B cell (primary cell): ENCODE results near the gene SFTPA2. TPM values are rescaled to one million over a fixed set of nuclear protein-coding genes. Genes with fewer than 3 reads are reported as not detected.
"Not testable (repeated sequence)": the region's sequence is repeated elsewhere in the genome, so short reads cannot be mapped to it uniquely, and the experiment has no call there.

Experiments
- ATAC-seq: fragments of 200-7000 bp; cut with Tn5 transposase; one replicate; pipeline ENCODE4 v1.10.0; 2021; ENCODE audit warnings: low read depth, mild to moderate bottlenecking, moderate number of reproducible peaks, moderate library complexity
- CTCF ChIA-PET: fragments of 350-600 bp; sonication (Branson Sonifier 250); formaldehyde crosslinking; loops from one replicate; lab custom pipeline; 2021; ENCODE audit warnings: antibody characterized with exemption, inconsistent platforms; lab: Charles Lee
- POLR2A ChIA-PET: fragments of 350-600 bp; sonication (Branson Sonifier 250); formaldehyde crosslinking; loops from one replicate; lab custom pipeline; 2021; ENCODE audit warnings: antibody characterized with exemption; lab: Charles Lee
- DNase-seq: peaks from one replicate; pipeline ENCODE4 v3.0.0; 2013
- H2AFZ ChIP-seq: 2 replicates; pipeline ENCODE4 v1.6.1; 2012; ENCODE audit warnings: mild to moderate bottlenecking, low read depth, low read length; ENCODE audit not compliant: insufficient read depth, poor library complexity, severe bottlenecking
- H3K27ac ChIP-seq, 2 donors: 1 replicate in 1 of 2; 2 replicates in 1 of 2; pipeline ENCODE4 v1.5.1; 2012 to 2013; ENCODE audit warnings: low read length in 2 of 2, mild to moderate bottlenecking in 2 of 2, moderate library complexity in 1 of 2
- H3K27me3 ChIP-seq, 4 experiments: fragments of 200-600 bp in 1 of 4; sonication (generic) in 1 of 4; replicated peaks in 1 of 4; 1 replicate in 2 of 4; 2 replicates in 2 of 4; pipeline versions ENCODE4 v1.6.1 to v1.7.0; 2013 to 2016; ENCODE audit warnings: low read length in 3 of 4, mild to moderate bottlenecking in 2 of 4, mixed read lengths in 1 of 4, moderate library complexity in 1 of 4; ENCODE audit not compliant: insufficient read depth in 4 of 4, control insufficient read depth in 3 of 4; ENCODE audit errors: control extremely low read depth in 1 of 4
- H3K36me3 ChIP-seq, 2 experiments: replicated peaks in 1 of 2; 1 replicate in 1 of 2; 2 replicates in 1 of 2; pipeline versions ENCODE4 v1.6.1 to v1.7.1; 2013; ENCODE audit warnings: low read length in 1 of 2; ENCODE audit not compliant: insufficient read depth in 2 of 2, control insufficient read depth in 1 of 2; ENCODE audit errors: control extremely low read depth in 1 of 2, extremely low read depth in 1 of 2
- H3K4me1 ChIP-seq, 2 donors: fragments of 200-600 bp in 1 of 2; sonication (generic) in 1 of 2; 1 replicate in 1 of 2; 2 replicates in 1 of 2; pipeline versions ENCODE4 v1.5.1 to v1.6.1; 2013 to 2017; ENCODE audit warnings: low read length in 2 of 2; ENCODE audit not compliant: control insufficient read depth in 2 of 2, insufficient read depth in 2 of 2
- H3K4me2 ChIP-seq: replicated peaks from 2 replicates; pipeline ENCODE3; 2012; ENCODE audit warnings: mild to moderate bottlenecking, low read depth, low read length; ENCODE audit not compliant: poor library complexity, severe bottlenecking
- H3K4me3 ChIP-seq, 5 experiments: fragments of 200-600 bp in 1 of 5; sonication (generic) in 1 of 5; 1 replicate in 3 of 5; 2 replicates in 2 of 5; pipeline versions ENCODE4 v1.5.1 to v1.7.0; 2011 to 2016; ENCODE audit warnings: low read length in 4 of 5, mild to moderate bottlenecking in 4 of 5, low read depth in 2 of 5, control low read depth in 1 of 5, moderate library complexity in 1 of 5; ENCODE audit not compliant: insufficient read depth in 1 of 5; ENCODE audit errors: control extremely low read depth in 1 of 5, extremely low read depth in 1 of 5
- H3K79me2 ChIP-seq: fragments of 200-600 bp; sonication (generic); one replicate; pipeline ENCODE4 v1.6.0; 2016; ENCODE audit warnings: low read length; ENCODE audit not compliant: control insufficient read depth, insufficient read depth
- H3K9ac ChIP-seq: fragments of 200-600 bp; sonication (generic); 2 replicates; pipeline ENCODE4 v1.6.1; 2017; ENCODE audit warnings: mild to moderate bottlenecking, low read length, moderate library complexity
- H3K9me3 ChIP-seq, 3 donors: one replicate each; pipeline versions ENCODE4 v1.6.1 to v1.7.1; 2013; ENCODE audit warnings: low read length in 2 of 3; ENCODE audit not compliant: control insufficient read depth in 2 of 3, insufficient read depth in 1 of 3; ENCODE audit errors: control extremely low read depth in 1 of 3
- H4K20me1 ChIP-seq: 2 replicates; pipeline ENCODE4 v1.6.0; 2012; ENCODE audit warnings: mild to moderate bottlenecking, low read length; ENCODE audit not compliant: insufficient read depth, control insufficient read depth, poor library complexity, severe bottlenecking
- H3K27ac Mint-ChIP-seq: one replicate; pipeline ENCODE4 v1.8.0; 2021; ENCODE audit warnings: mixed read lengths
- H3K27me3 Mint-ChIP-seq: one replicate; pipeline ENCODE4 v1.8.0; 2021; ENCODE audit warnings: mixed read lengths
- H3K4me1 Mint-ChIP-seq: one replicate; pipeline ENCODE4 v1.8.0; 2021; ENCODE audit warnings: mixed read lengths
- H3K4me3 Mint-ChIP-seq: one replicate; pipeline ENCODE4 v1.8.0; 2021; ENCODE audit warnings: mixed read lengths
- H3K9me3 Mint-ChIP-seq: one replicate; pipeline ENCODE4 v1.8.0; 2022; ENCODE audit warnings: mixed read lengths; ENCODE audit not compliant: insufficient read depth
- EZH2 ChIP-seq: IDR thresholded peaks from 2 replicates; pipeline ENCODE4 v1.6.1; 2012; ENCODE audit warnings: borderline replicate concordance, low read depth, mild to moderate bottlenecking, moderate library complexity, low read length; ENCODE audit not compliant: insufficient read depth, poor library complexity, severe bottlenecking
- WGBS: methylation state at CpG from one replicate; pipeline ENCODE4 v1.1.5; 2013; ENCODE audit warnings: missing lambda C conversion rate; ENCODE audit not compliant: insufficient coverage; 5-methylcytosine and 5-hydroxymethylcytosine counted together
- intact Hi-C: fragments of 100-400 bp; cut with micrococcal nuclease; formaldehyde crosslinking; loops from one replicate; pipeline ENCODE4 v1.10.0; 2022
- polyA plus RNA-seq: library from polyadenylated mRNA; depleted of rRNA; stranded (reverse); fragments of >200 nt; gene quantifications from 2 replicates; pipeline ENCODE4 v1.2.3, GENCODE V29; 2012
- total RNA-seq, 2 donors: library from RNA; stranded (reverse); fragments of 120-200 nt in 1 of 2; gene quantifications; 1 replicate in 1 of 2; 2 replicates in 1 of 2; pipeline versions ENCODE4 v1.2.3 to v1.2.4, GENCODE V29; 2013 to 2022
- TF ChIP-seq, protein P1 (sequence below): fragments of 200-600 bp; IDR thresholded peaks from one replicate; pipeline ENCODE4 v1.8.0; 2022; ENCODE audit warnings: antibody characterized with exemption, mild to moderate bottlenecking

SFTPA2 gene
- total and polyA plus RNA-seq, 2 donors (not counting 1 experiment from before 2014, with no cell fraction given): not detected

DNA sequence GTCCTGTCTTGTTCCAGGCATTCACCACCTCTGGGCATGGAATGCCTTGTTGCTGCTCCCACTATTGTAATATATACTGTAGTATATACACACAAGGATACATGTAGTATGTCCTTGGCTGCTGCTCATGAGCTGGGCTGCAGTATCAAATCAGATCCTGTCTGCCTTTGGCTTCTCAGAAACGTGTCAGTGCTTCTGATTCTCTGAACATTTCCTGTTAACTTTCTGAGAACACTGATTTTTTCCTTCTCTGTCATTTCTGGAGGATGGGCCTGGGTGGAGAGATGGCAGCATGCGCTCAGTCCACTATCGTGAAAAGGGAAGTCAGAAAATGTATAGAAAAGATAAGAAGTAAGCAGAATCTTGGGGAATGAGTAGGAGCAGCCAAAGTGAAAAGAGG lies 12.2 kb downstream of the SFTPA2 start:
- H3K79me2 ChIP-seq: no peaks in the 10 kb centered on the region
- Mint-ChIP-seq H3K27me3 (peaks cover 11% of the 10 kb centered on the region), H3K9me3 (no peaks in the 10 kb centered on the region), H3K4me1 (no peaks in the 10 kb centered on the region), H3K27ac (no peak overlapping the region), H3K4me3 (no peak overlapping the region)
- TF ChIP-seq, protein P1, sequence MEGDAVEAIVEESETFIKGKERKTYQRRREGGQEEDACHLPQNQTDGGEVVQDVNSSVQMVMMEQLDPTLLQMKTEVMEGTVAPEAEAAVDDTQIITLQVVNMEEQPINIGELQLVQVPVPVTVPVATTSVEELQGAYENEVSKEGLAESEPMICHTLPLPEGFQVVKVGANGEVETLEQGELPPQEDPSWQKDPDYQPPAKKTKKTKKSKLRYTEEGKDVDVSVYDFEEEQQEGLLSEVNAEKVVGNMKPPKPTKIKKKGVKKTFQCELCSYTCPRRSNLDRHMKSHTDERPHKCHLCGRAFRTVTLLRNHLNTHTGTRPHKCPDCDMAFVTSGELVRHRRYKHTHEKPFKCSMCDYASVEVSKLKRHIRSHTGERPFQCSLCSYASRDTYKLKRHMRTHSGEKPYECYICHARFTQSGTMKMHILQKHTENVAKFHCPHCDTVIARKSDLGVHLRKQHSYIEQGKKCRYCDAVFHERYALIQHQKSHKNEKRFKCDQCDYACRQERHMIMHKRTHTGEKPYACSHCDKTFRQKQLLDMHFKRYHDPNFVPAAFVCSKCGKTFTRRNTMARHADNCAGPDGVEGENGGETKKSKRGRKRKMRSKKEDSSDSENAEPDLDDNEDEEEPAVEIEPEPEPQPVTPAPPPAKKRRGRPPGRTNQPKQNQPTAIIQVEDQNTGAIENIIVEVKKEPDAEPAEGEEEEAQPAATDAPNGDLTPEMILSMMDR: no peak
- no peak for TF ChIP-seq EZH2
- H3K4me1 ChIP-seq: no peaks in the 10 kb centered on the region
- H2AFZ ChIP-seq: no peak overlapping the region
- H3K27me3 ChIP-seq: no peaks in the 10 kb centered on the region
- H3K9ac ChIP-seq: no peak overlapping the region
- H3K9me3 ChIP-seq: no peaks in the 10 kb centered on the region
- intact Hi-C loops: no loop called here
- H3K36me3 ChIP-seq: no peaks in the 10 kb centered on the region
- ChIA-PET CTCF (no interaction called here), POLR2A (no interaction called here)
- ATAC-seq (no peak), DNase-seq (no peak)
- WGBS: 44% methylated on average over 2 of the region's 3 CpGs
- H3K4me2 ChIP-seq: no peak overlapping the region
- H3K4me3 ChIP-seq: no peak overlapping the region
- no peak overlapping the region for H3K27ac ChIP-seq
- H4K20me1 ChIP-seq: no peaks in the 10 kb centered on the region

DNA sequence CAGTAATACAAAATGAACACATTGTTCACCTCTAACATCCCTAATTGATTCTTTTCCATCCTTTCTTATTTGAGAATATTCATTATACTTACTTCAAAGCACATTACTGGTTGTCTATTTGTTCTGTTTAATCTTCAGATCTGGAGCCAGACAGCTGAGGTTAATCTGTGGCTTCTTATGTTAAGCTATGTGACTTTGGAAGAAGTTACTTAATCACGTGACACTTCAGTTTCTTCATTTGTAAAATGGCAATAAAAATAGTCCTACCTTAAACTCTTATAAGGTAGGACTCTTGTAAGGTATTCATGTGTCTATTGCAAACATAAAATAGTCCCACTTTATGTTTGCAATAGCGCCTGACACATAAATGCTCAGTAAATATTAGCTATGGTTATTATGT lies 13.1 kb downstream of the SFTPA2 start:
- ATAC-seq, H4K20me1 ChIP-seq, H3K4me1 Mint-ChIP-seq, H2AFZ ChIP-seq, H3K4me3 Mint-ChIP-seq, H3K9ac ChIP-seq, H3K79me2 ChIP-seq, intact Hi-C loops, CTCF ChIA-PET, H3K9me3 ChIP-seq, H3K4me1 ChIP-seq, DNase-seq, H3K27ac ChIP-seq, POLR2A ChIA-PET, H3K27me3 ChIP-seq, H3K9me3 Mint-ChIP-seq, H3K36me3 ChIP-seq, H3K4me2 ChIP-seq, H3K4me3 ChIP-seq, H3K27ac Mint-ChIP-seq: not testable (repeated sequence)
- peaks cover 11% of the 10 kb centered on the region for H3K27me3 Mint-ChIP-seq
- WGBS: no CpG with 5 or more reads among the region's 2 CpGs

DNA sequence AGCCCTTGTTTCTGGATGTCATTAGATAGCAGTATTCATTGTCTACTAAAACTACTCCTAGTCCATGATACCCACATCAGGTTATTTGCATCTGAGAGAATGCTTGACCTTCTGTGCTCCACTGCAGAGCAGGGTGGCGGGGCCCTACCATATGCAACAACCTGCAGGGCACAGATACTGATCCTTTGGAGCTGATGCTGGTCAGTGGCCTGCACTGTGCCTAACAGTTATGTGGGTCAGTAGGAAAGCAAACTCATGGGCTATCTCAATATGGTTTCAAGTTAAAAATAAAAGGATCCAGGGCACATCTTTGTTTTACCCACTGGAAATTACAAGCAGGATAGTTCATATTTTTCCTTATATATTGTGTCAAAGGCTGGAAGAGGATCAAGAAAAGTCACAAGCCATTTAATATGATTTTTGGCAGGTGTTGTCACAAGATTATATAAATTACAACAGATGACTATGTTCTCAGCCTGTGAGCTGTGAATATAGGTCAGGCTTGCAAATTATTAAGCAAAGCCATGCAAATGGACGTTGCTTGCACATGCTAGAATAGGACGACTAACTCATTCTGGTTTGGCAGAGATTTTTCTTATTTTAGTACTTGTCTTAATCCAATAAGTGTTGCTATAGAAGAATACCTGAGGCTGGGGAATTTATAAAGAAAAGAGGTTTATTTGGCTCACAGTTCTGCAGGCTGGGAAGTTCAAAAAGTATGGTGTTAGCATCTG lies 15.1 kb downstream of the SFTPA2 start:
- POLR2A ChIA-PET, CTCF ChIA-PET, H3K4me1 Mint-ChIP-seq, H3K27ac ChIP-seq, H3K27me3 Mint-ChIP-seq, H3K79me2 ChIP-seq, H3K27ac Mint-ChIP-seq, H3K4me3 Mint-ChIP-seq, ATAC-seq, intact Hi-C loops, H3K4me3 ChIP-seq, H3K9ac ChIP-seq, H3K4me1 ChIP-seq, H4K20me1 ChIP-seq, H3K27me3 ChIP-seq, H3K9me3 Mint-ChIP-seq, H3K4me2 ChIP-seq, DNase-seq, H3K36me3 ChIP-seq, H2AFZ ChIP-seq, H3K9me3 ChIP-seq: not testable (repeated sequence)
- 67% methylated on average over 1 of the region's 3 CpGs for WGBS
